Keratinocyte (primary cell): ENCODE measurements around the gene TACC2. TPM values are rescaled to one million over a fixed set of nuclear protein-coding genes. Genes with fewer than 3 reads are reported as not detected.

Experiments used
- DNase-seq: peaks from one replicate; pipeline ENCODE4 v3.0.0-alpha.2; 2011; ENCODE audit warnings: low read depth, missing footprints, low spot score
- FAIRE-seq: peaks from 2 replicates; lab custom pipeline; 2011; peaks lifted over from hg19 to GRCh38; lab: Jason Lieb, UNC
- H2AFZ ChIP-seq: 2 replicates; pipeline ENCODE4 v1.6.0; 2012; ENCODE audit warnings: low read length, control low read depth, inconsistent platforms; ENCODE audit not compliant: control insufficient read depth
- H3K27ac ChIP-seq: 2 replicates; pipeline ENCODE4 v1.5.1; 2011; ENCODE audit warnings: low read length; ENCODE audit not compliant: control insufficient read depth, insufficient read depth
- H3K27me3 ChIP-seq: 3 replicates; pipeline ENCODE4 v1.6.0; 2011; ENCODE audit warnings: low read length; ENCODE audit not compliant: control insufficient read depth, insufficient read depth; ENCODE audit errors: extremely low read depth
- H3K36me3 ChIP-seq, 2 experiments: 2 replicates in 1 of 2; 3 replicates in 1 of 2; pipeline ENCODE4 v1.5.1; 2011; ENCODE audit warnings: low read length in 2 of 2, mild to moderate bottlenecking in 1 of 2; ENCODE audit not compliant: control insufficient read depth in 2 of 2, insufficient read depth in 2 of 2; ENCODE audit errors: extremely low read depth in 1 of 2
- H3K4me1 ChIP-seq: 3 replicates; pipeline ENCODE4 v1.5.1; 2011; ENCODE audit warnings: low read length; ENCODE audit not compliant: control insufficient read depth, insufficient read depth; ENCODE audit errors: extremely low read depth
- H3K4me2 ChIP-seq: 3 replicates; pipeline ENCODE4 v1.6.0; 2011; ENCODE audit warnings: low read depth, low read length; ENCODE audit not compliant: control insufficient read depth, insufficient read depth; ENCODE audit errors: extremely low read depth
- H3K4me3 ChIP-seq, 3 experiments: fragments of 200-600 bp in 1 of 3; sonication (generic) in 1 of 3; 2 replicates in 2 of 3; 3 replicates in 1 of 3; pipeline ENCODE4 v1.5.1; 2011 to 2016; ENCODE audit warnings: low read length in 3 of 3, mild to moderate bottlenecking in 3 of 3, control low read depth in 2 of 3, inconsistent platforms in 1 of 3, low read depth in 1 of 3, mixed read lengths in 1 of 3, mixed run types in 1 of 3, moderate library complexity in 1 of 3; ENCODE audit not compliant: control insufficient read depth in 2 of 3, insufficient read depth in 2 of 3; ENCODE audit errors: extremely low read depth in 1 of 3
- H3K79me2 ChIP-seq: 2 replicates; pipeline ENCODE4 v1.6.0; 2012; ENCODE audit warnings: low read length; ENCODE audit not compliant: control insufficient read depth, insufficient read depth
- H3K9ac ChIP-seq: 3 replicates; pipeline ENCODE4 v1.6.0; 2011; ENCODE audit warnings: low read length; ENCODE audit not compliant: control insufficient read depth, insufficient read depth; ENCODE audit errors: extremely low read depth
- H3K9me1 ChIP-seq: 3 replicates; pipeline ENCODE4 v1.6.0; 2011; ENCODE audit warnings: low read length; ENCODE audit not compliant: control insufficient read depth, insufficient read depth; ENCODE audit errors: extremely low read depth
- H3K9me3 ChIP-seq: 2 replicates; pipeline ENCODE4 v1.5.1; 2012; ENCODE audit warnings: low read depth, low read length; ENCODE audit not compliant: control insufficient read depth
- H4K20me1 ChIP-seq: 3 replicates; pipeline ENCODE4 v1.6.0; 2011; ENCODE audit warnings: low read length; ENCODE audit not compliant: control insufficient read depth, insufficient read depth; ENCODE audit errors: extremely low read depth
- CTCF ChIP-seq, 3 experiments: IDR thresholded peaks in 1 of 3; conservative IDR thresholded peaks in 1 of 3; optimal IDR thresholded peaks in 1 of 3; 2 replicates in 2 of 3; 3 replicates in 1 of 3; pipeline versions ENCODE3 to v1.5.1; 2011; ENCODE audit warnings: low read length in 3 of 3, mild to moderate bottlenecking in 3 of 3, moderate library complexity in 2 of 3, control low read depth in 1 of 3, inconsistent platforms in 1 of 3; ENCODE audit not compliant: insufficient read depth in 2 of 3; ENCODE audit errors: extremely low read depth in 1 of 3
- EZH2 ChIP-seq: IDR thresholded peaks from one replicate; pipeline ENCODE4 v1.6.1; 2012; ENCODE audit warnings: inconsistent platforms, mild to moderate bottlenecking, low read length, moderate library complexity
- dilution Hi-C: fragments of 300-500 bp; cut with MboI; formaldehyde crosslinking; loops from one replicate; pipeline ENCODE4 v1.7.0; 2020; ENCODE audit warnings: low sequenced_read_pairs; ENCODE audit not compliant: extremely low pct_ligation_motif_present
- polyA plus RNA-seq, 5 experiments: library from polyadenylated mRNA; depleted of rRNA in 3 of 5; stranded (reverse) in 3 of 5; stranded (forward) in 1 of 5; unstranded in 1 of 5; fragments of >200 nt; gene quantifications; 1 replicate in 1 of 5; 2 replicates in 3 of 5; 3 replicates in 1 of 5; pipeline versions ENCODE4 v1.2.1 to v1.2.3, GENCODE V29; 2011 to 2012; ENCODE audit warnings: missing spikeins in 2 of 5, low read depth in 1 of 5, low replicate concordance in 1 of 5

Gene TACC2
- polyA plus RNA-seq, 1 donor (not counting 4 experiments of a cell fraction or from before 2014, with no cell fraction given): 12.8 TPM

GRCh38 chr10:122120008-122120744 lies 131.2 kb downstream of the TACC2 start:
- Histone ChIP-seq H3K9me1 (peaks cover 2% of the 10 kb centered on the region), H3K4me2 (no peak overlapping the region), H3K4me3 (no peak overlapping the region), H2AFZ (no peak overlapping the region), H3K4me1 (peaks cover 15% of the 10 kb centered on the region), H3K9me3 (no peaks in the 10 kb centered on the region), H3K27ac (no peak overlapping the region), H3K9ac (no peak overlapping the region), H4K20me1 (no peaks in the 10 kb centered on the region), H3K27me3 (no peaks in the 10 kb centered on the region), H3K36me3 (peaks cover 0 to 3% of the 10 kb centered on the region in 2 experiments), H3K79me2 (peaks cover 23% of the 10 kb centered on the region)
- DNase-seq (no peak), FAIRE-seq (no peak)
- no peak for TF ChIP-seq EZH2
- TF ChIP-seq CTCF (optimal IDR thresholded peaks at IDR 0.05 in 1 of 3, IDR thresholded peaks at IDR 0.05 in 1 of 3, conservative IDR thresholded peaks at IDR 0.05 in 1 of 3; ENCODE audit: extremely low read depth in 1 of 3, insufficient read depth in 2 of 3, low read length in 3 of 3): no peak
- dilution Hi-C loops: no loop called here

GRCh38 chr10:122121059-122121458 lies 132.1 kb downstream of the TACC2 start:
- dilution Hi-C loops: no loop called here
- Histone ChIP-seq H3K36me3 (peaks cover 0 to 3% of the 10 kb centered on the region in 2 experiments), H3K79me2 (peaks cover 16% of the 10 kb centered on the region), H2AFZ (no peak overlapping the region), H3K27me3 (no peaks in the 10 kb centered on the region), H3K4me2 (no peak overlapping the region), H4K20me1 (no peaks in the 10 kb centered on the region), H3K9ac (no peak overlapping the region), H3K9me1 (peaks cover under 1% of the 10 kb centered on the region), H3K27ac (no peak overlapping the region), H3K9me3 (no peaks in the 10 kb centered on the region), H3K4me3 (no peak overlapping the region), H3K4me1 (peaks cover 6% of the 10 kb centered on the region)
- FAIRE-seq: no peak
- TF ChIP-seq EZH2 (no peak), CTCF (optimal IDR thresholded peaks at IDR 0.05 in 1 of 3, IDR thresholded peaks at IDR 0.05 in 1 of 3, conservative IDR thresholded peaks at IDR 0.05 in 1 of 3; ENCODE audit: extremely low read depth in 1 of 3, insufficient read depth in 2 of 3, low read length in 3 of 3) (no peak)
- DNase-seq: no peak
